Dedifferentiated amniotic fluid mesenchymal stem cell (primary cell): ENCODE data around the gene TTC3.
"Not testable (repeated sequence)": the region's sequence is repeated elsewhere in the genome, so short reads cannot be mapped to it uniquely, and the experiment has no call there.

Experiments used
- DNase-seq: peaks from one replicate; pipeline ENCODE4 v3.0.0-alpha.2; 2016; ENCODE audit errors: extremely low spot score

The TTC3 gene

GRCh38 chr21:37088186-37088735 lies 15.2 kb downstream of the TTC3 start:
- DNase-seq, result no peak

DNA sequence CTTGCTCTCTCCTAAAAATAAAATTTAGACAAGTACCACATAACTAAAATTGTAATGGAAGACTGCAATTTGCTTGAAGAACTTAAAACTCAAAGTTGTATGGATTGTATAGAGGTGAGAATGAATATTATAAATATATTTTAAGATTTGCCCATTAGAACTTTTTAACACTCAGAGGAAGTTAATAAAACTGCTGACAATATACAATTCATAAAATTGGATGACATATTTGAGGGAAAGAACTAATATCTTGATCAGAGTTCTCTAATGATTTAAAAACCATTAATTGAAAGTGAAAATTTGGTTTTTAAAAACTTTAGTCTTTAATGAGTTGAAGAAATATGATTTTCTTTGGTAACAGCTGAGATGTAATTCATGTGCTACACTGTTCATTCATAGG lies 20.9 kb downstream of the TTC3 start:
- DNase-seq, result no peak

- DNase-seq, result no peak
Measured at GRCh38 chr21:37095821-37096220, 22.8 kb downstream of the TTC3 start.

- no peak for DNase-seq
Measured at GRCh38 chr21:37098751-37099150, 25.7 kb downstream of the TTC3 start.

- DNase-seq, result no peak
Measured at GRCh38 chr21:37100316-37100715, 27.3 kb downstream of the TTC3 start.

GRCh38 chr21:37101384-37101783 lies 28.3 kb downstream of the TTC3 start:
- DNase-seq, result no peak

DNA sequence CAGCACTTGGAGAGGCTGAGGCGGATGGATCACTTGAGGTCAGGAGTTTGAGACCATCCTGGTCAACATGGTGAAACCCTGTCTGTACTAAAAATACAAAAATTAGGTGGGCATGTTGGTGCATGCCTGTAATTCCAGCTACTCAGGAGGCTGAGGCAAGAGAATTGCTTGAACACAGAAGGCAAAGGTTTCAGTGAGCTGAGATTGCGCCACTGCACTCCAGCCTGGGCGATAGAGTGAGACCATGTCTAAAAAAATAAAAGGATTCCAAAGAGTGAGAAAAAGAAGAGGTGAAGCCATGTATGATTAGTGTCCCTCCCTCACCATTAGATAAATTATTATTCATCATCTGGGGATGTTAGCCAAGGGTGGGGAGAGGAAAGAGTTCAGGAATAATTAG lies 29.7 kb downstream of the TTC3 start:
- not testable (repeated sequence) for DNase-seq

DNA sequence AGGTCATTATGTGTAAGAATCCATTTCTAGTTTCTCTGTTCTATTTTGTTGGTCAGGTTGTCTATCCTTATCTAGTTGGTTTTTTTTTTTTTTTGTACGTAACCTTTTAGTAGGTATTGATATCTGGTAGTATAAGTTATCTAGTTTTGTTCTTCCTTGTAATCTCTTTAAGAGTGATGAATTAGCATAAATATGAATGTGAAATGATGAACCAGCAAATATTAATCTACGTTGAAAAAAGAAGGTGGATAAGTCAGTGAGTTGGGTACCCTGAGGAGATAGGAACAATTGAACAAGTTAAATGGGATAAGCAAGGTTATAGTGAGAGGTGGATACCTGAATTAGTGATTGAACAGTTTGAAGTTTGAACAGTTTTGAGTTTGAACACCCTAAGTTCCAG lies 33.9 kb downstream of the TTC3 start:
- no peak for DNase-seq

- not testable (repeated sequence) for DNase-seq
Measured at GRCh38 chr21:37111029-37111428, 38.0 kb downstream of the TTC3 start.

- DNase-seq, result not testable (repeated sequence)
Measured at GRCh38 chr21:37114301-37114700, 41.2 kb downstream of the TTC3 start.

DNA sequence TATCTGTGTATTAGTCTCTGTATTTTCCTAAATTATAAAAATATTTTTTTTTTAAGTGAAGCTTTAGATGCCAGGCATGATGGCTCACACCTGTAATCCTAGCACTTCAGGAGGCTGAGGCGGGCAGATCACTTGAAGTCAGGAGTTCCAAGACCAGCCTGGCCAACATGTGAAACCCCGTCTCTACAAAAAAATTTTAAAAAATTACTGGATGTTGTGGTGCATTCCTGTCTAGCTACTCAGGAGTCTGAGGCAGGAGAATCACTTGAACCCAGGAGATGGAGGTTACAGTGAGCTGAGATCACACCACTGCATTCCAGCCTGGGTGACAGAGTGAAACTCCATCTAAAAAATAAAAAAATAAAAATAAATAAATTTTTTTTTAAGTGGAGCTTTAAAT lies 43.4 kb downstream of the TTC3 start:
- DNase-seq, result not testable (repeated sequence)

- DNase-seq, result no peak
Measured at GRCh38 chr21:37117204-37117603, 44.1 kb downstream of the TTC3 start.

GRCh38 chr21:37118187-37118826 lies 45.3 kb downstream of the TTC3 start:
- no peak for DNase-seq

GRCh38 chr21:37119421-37120218 lies 46.6 kb downstream of the TTC3 start:
- no peak for DNase-seq

GRCh38 chr21:37128076-37128475 lies 55.0 kb downstream of the TTC3 start:
- DNase-seq, result no peak

GRCh38 chr21:37130971-37131370 lies 57.9 kb downstream of the TTC3 start:
- DNase-seq, result no peak

DNA sequence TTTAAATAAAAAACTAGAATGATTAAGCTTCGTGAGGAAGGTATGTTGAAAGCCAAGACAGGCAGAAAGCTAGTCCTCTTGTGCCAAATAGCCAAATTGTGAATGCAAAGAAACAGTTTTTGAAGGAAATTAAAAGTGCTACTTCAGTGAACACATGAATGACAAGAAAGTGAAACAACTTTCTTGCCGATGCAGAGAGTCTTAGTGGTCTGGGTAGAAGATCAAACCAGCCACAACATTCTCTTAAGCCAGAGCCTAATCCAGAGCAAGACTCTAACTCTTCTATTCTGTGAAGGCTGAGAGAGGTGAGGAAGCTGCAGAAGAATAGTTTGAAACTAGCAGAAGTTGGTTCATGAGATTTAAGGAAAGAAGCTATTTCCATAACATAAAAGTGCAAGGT lies 63.2 kb downstream of the TTC3 start:
- DNase-seq, result no peak

- no peak for DNase-seq
Measured at GRCh38 chr21:37136744-37137143, 63.7 kb downstream of the TTC3 start.

- no peak for DNase-seq
Measured at GRCh38 chr21:37139154-37139553, 66.1 kb downstream of the TTC3 start.

DNA sequence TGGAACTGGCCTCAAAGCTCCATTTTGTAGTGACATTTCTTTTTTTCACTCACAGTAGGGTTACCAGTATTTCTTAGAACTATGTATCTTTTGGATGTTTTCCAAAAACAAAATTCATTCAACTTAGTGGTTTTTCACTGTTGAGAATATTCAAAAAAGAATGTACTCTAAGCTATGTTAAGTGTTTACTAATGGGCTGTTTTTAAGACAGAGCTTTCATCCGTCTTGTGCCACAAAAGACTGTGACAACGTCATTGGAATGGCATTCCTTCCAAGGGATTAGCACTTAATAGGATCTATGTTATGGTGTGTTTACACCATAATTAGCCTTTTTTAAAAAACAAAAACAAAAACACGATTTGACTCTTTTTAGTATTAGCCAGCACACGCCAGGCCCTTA lies 66.8 kb downstream of the TTC3 start:
- peak; percentile 79 for DNase-seq

DNA sequence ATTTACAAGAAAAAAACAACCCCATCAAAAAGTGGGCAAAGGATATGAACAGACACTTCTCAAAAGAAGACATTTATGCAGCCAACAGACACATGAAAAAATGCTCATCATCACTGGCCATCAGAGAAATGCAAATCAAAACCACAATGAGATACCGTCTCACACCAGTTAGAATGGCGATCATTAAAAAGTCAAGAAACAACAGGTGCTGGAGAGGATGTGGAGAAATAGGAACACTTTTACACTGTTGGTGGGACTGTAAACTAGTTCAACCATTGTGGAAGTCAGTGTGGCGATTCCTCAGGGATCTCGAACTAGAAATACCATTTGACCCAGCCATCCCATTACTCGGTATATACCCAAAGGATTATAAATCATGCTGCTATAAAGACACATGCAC lies 70.3 kb downstream of the TTC3 start:
- not testable (repeated sequence) for DNase-seq

GRCh38 chr21:37145635-37146111 lies 72.6 kb downstream of the TTC3 start:
- no peak for DNase-seq
